OCI-LY7 (cell line): Measurements from ENCODE around the gene DCST2. TPM values are rescaled to one million over a fixed set of nuclear protein-coding genes. Genes with fewer than 3 reads are reported as not detected.
A peak's percentile ranks its signal among the peaks of the same experiment; 100 is the strongest.

Experiments used
- BruUV-seq: library from RNA; stranded (reverse); fragments of 400-500 nt; replicated peaks from 2 replicates; lab custom pipeline; 2021; lab: Mats Ljungman, UMichigan
- CTCF ChIA-PET: fragments of 300-600 bp; sonication (Branson Sonifier 250); formaldehyde crosslinking; loops from one replicate; lab custom pipeline; 2022; ENCODE audit warnings: antibody characterized with exemption; ENCODE audit not compliant: unreplicated experiment; lab: Charles Lee
- POLR2A ChIA-PET: fragments of 300-600 bp; sonication (Branson Sonifier 250); formaldehyde crosslinking; loops from one replicate; lab custom pipeline; 2022; ENCODE audit warnings: antibody characterized with exemption; lab: Charles Lee
- DNase-seq: peaks from one replicate; pipeline ENCODE4 v3.0.0-alpha.2; 2015; ENCODE audit warnings: low spot score
- H2AFZ ChIP-seq: fragments of 200-600 bp; sonication (generic), shearing (Covaris generic); 2 replicates; pipeline ENCODE4 v1.6.1; 2014; ENCODE audit warnings: mild to moderate bottlenecking, antibody characterized with exemption, low read length, moderate library complexity
- H3K27ac ChIP-seq: fragments of 200-600 bp; sonication (generic); 2 replicates; pipeline ENCODE4 v1.5.1; 2014; ENCODE audit warnings: mixed run types, low read depth, mild to moderate bottlenecking, moderate library complexity, low read length, inconsistent platforms; ENCODE audit not compliant: poor library complexity, severe bottlenecking
- H3K36me3 ChIP-seq: fragments of 200-600 bp; sonication (generic); 2 replicates; pipeline ENCODE4 v1.6.1; 2014; ENCODE audit warnings: mild to moderate bottlenecking, antibody characterized with exemption, low read length, moderate library complexity, mixed read lengths; ENCODE audit not compliant: insufficient read depth
- H3K4me1 ChIP-seq: fragments of 200-600 bp; sonication (generic); 2 replicates; pipeline ENCODE4 v1.5.1; 2014; ENCODE audit warnings: mild to moderate bottlenecking, low read length; ENCODE audit not compliant: insufficient read depth, poor library complexity, severe bottlenecking
- H3K4me2 ChIP-seq: fragments of 200-600 bp; sonication (generic); 2 replicates; pipeline ENCODE4 v1.6.1; 2014; ENCODE audit warnings: mild to moderate bottlenecking, low read length
- H3K4me3 ChIP-seq: fragments of 200-600 bp; sonication (generic); 2 replicates; pipeline ENCODE4 v1.5.1; 2014; ENCODE audit warnings: mild to moderate bottlenecking, low read depth, low read length; ENCODE audit not compliant: poor library complexity, severe bottlenecking
- H3K79me2 ChIP-seq: fragments of 200-600 bp; sonication (generic); 2 replicates; pipeline ENCODE4 v1.6.1; 2016; ENCODE audit warnings: low read depth, mild to moderate bottlenecking, low read length, moderate library complexity, mixed read lengths; ENCODE audit not compliant: insufficient read depth
- H3K9me2 ChIP-seq: fragments of 200-600 bp; sonication (generic); 2 replicates; pipeline ENCODE4 v1.6.1; 2016; ENCODE audit warnings: mild to moderate bottlenecking, low read length, mixed read lengths; ENCODE audit not compliant: insufficient read depth
- H3K9me3 ChIP-seq: fragments of 200-600 bp; sonication (generic); 2 replicates; pipeline ENCODE4 v1.6.1; 2014; ENCODE audit warnings: mild to moderate bottlenecking, mixed run types, low read length, mixed read lengths
- H4K20me1 ChIP-seq: fragments of 200-600 bp; sonication (generic); 2 replicates; pipeline ENCODE4 v1.6.1; 2014; ENCODE audit warnings: mild to moderate bottlenecking, antibody characterized with exemption, low read length, moderate library complexity, mixed read lengths; ENCODE audit not compliant: insufficient read depth
- CTCF ChIP-seq: fragments of 200-600 bp; sonication (generic); conservative IDR thresholded peaks from 2 replicates; pipeline ENCODE4 v1.5.1; 2014; ENCODE audit warnings: mild to moderate bottlenecking, antibody characterized with exemption, low read length, moderate library complexity, mixed read lengths
- EZH2phosphoT487 ChIP-seq: fragments of 200-600 bp; sonication (generic); IDR thresholded peaks from 2 replicates; pipeline ENCODE4 v1.6.1; 2018; ENCODE audit warnings: low read depth, borderline replicate concordance, mild to moderate bottlenecking, mixed run types, antibody characterized with exemption, low read length, moderate library complexity, mixed read lengths
- intact Hi-C: fragments of 100-400 bp; cut with micrococcal nuclease; formaldehyde crosslinking; loops from one replicate; pipeline ENCODE4 v1.10.0; 2022; ENCODE audit not compliant: unreplicated experiment
- total RNA-seq, 2 experiments: library from RNA; depleted of rRNA in 1 of 2; stranded (reverse); fragments of >200 nt in 1 of 2; shearing (Covaris generic) in 1 of 2; gene quantifications; 2 replicates each; pipeline ENCODE4 v1.2.3, GENCODE V29; 2014 to 2022

The DCST2 gene
- total RNA-seq, 2 experiments from 2014 or later = 0.85 to 2.0 TPM

GRCh38 chr1:155004352-155005075, 29.1 kb downstream of the DCST2 start:
- Histone ChIP-seq H2AFZ (no peak overlapping the region), H3K27ac (peak overlapping the region; percentile 77), H3K4me3 (peak overlapping the region; percentile 87), H3K9me3 (no peaks in the 10 kb centered on the region), H3K4me2 (peak overlapping the region; percentile 93), H4K20me1 (no peaks in the 10 kb centered on the region), H3K4me1 (peaks cover 64% of the 10 kb centered on the region), H3K79me2 (peaks cover 10% of the 10 kb centered on the region; the same call in 1 of the 2 replicates), H3K36me3 (no peaks in the 10 kb centered on the region), H3K9me2 (no peaks in the 10 kb centered on the region)
- no peak for TF ChIP-seq EZH2phosphoT487
- no peak; the same call in 1 of the 2 replicates for TF ChIP-seq CTCF
- DNase-seq = no peak
- ChIA-PET POLR2A (interaction anchor here (0.7 to 2.0 kb wide), 4 partner anchors 12 to 866 kb away, joined by 3 to 10 read pairs (median 4); partner anchors contain the start of gene FLAD1), CTCF (interaction anchor here (0.7 kb wide), 1 partner anchor 1145 kb away, joined by 5 read pairs; no protein-coding TSS in a partner anchor)
- intact Hi-C loops = loop anchor here (5.0 kb wide), 1 partner anchor 142 kb away; no protein-coding TSS in a partner anchor
- no TSS peak for BruUV-seq

GRCh38 chr1:155003766-155004351, 29.7 kb downstream of the DCST2 start:
- H2AFZ ChIP-seq = peak overlapping the region; percentile 23; the same call in 1 of the 2 replicates

More at GRCh38 chr1:155003766-155004351, 29.7 kb downstream of the DCST2 start:
- peak overlapping the region; percentile 87 for H3K4me3 ChIP-seq
- H3K27ac ChIP-seq = peak overlapping the region; percentile 77
- no peaks in the 10 kb centered on the region for H3K9me2 ChIP-seq
- peak overlapping the region; percentile 93 for H3K4me2 ChIP-seq
- no peak for TF ChIP-seq EZH2phosphoT487
- TF ChIP-seq CTCF = 0 out of 2 replicates have a peak, but pooled peaks have one; percentile 17
- POLR2A ChIA-PET = interaction anchor here (0.7 to 2.0 kb wide), 3 partner anchors 13 to 148 kb away, joined by 3 to 10 read pairs (median 4); partner anchors contain the start of gene FLAD1
- BruUV-seq = no TSS peak
- CTCF ChIA-PET = no interaction called here
- peak; percentile 48 for DNase-seq
- H3K79me2 ChIP-seq = peaks cover 10% of the 10 kb centered on the region; the same call in 1 of the 2 replicates
- H3K4me1 ChIP-seq = peaks cover 68% of the 10 kb centered on the region
- intact Hi-C loops = loop anchor here (5.0 kb wide), 1 partner anchor 142 kb away; no protein-coding TSS in a partner anchor
- no peaks in the 10 kb centered on the region for H4K20me1 ChIP-seq
- no peaks in the 10 kb centered on the region for H3K9me3 ChIP-seq
- H3K36me3 ChIP-seq = no peaks in the 10 kb centered on the region
